ENCODE measurements around the gene CASTOR2. TPM values are rescaled to one million over a fixed set of nuclear protein-coding genes. Genes with fewer than 3 reads are reported as not detected.
"Not testable (repeated sequence)": the region's sequence is repeated elsewhere in the genome, so short reads cannot be mapped to it uniquely, and the experiment has no call there.

The CASTOR2 gene
- total RNA-seq (2014; rRNA removed) (6.3 and 7.7 TPM in 2 replicates), Bru-seq, nascent RNA (percentile 42 among the genes with signal in this experiment), BruChase-seq, experiment 1, labeled RNA remaining after a 6-hour chase (percentile 52 among the genes with signal in this experiment), BruChase-seq, experiment 2, labeled RNA remaining after a 2-hour chase (percentile 47 among the genes with signal in this experiment)
- long read RNA-seq, partial matches to known transcripts, result 0 of 1 reads
- long read RNA-seq, other reads (novel, unspliced or antisense), result 0 of 1 reads

GRCh38 chr7:74964511-74965119 is at the start of gene CASTOR2:
TSS of gene CASTOR2 (plus strand) at chr7:74964705. CDS start at chr7:74964986, 281 bp downstream.
- CTCF ChIA-PET; H3K4me3 ChIP-seq (ENCODE audit: low read length); H3K9me3 ChIP-seq (ENCODE audit: low read length); H3K9ac ChIP-seq (ENCODE audit: low read length); H3K79me2 ChIP-seq (ENCODE audit: low read length); H4K20me1 ChIP-seq (ENCODE audit: low read length); POLR2A ChIA-PET (ENCODE audit: unreplicated experiment); H3K4me2 ChIP-seq (ENCODE audit: low read length); H3K4me1 ChIP-seq (ENCODE audit: insufficient read depth, low read length); intact Hi-C loops (cut with micrococcal nuclease); H3K9me2 ChIP-seq (replicated peaks; ENCODE audit: low read length); H3F3A ChIP-seq (ENCODE audit: low read length, unreplicated experiment); DNase-seq; H3K27me3 ChIP-seq (ENCODE audit: low read length); H2AFZ ChIP-seq (ENCODE audit: low read length); H3K27ac ChIP-seq (ENCODE audit: low read length); H3K36me3 ChIP-seq (ENCODE audit: low read depth, low read length); BruUV-seq (replicated peaks): not testable (repeated sequence)
- ATAC-seq, result peak; percentile 82

- POLR2A ChIA-PET (ENCODE audit: unreplicated experiment); ATAC-seq; H3K9me3 ChIP-seq (ENCODE audit: low read length); H4K20me1 ChIP-seq (ENCODE audit: low read length); H3K27me3 ChIP-seq (ENCODE audit: low read length); DNase-seq; H3K9ac ChIP-seq (ENCODE audit: low read length); H3K27ac ChIP-seq (ENCODE audit: low read length); intact Hi-C loops (cut with micrococcal nuclease); H3K4me2 ChIP-seq (ENCODE audit: low read length); H3K79me2 ChIP-seq (ENCODE audit: low read length); BruUV-seq (replicated peaks); H2AFZ ChIP-seq (ENCODE audit: low read length); H3K36me3 ChIP-seq (ENCODE audit: low read depth, low read length); H3K4me1 ChIP-seq (ENCODE audit: insufficient read depth, low read length); H3F3A ChIP-seq (ENCODE audit: low read length, unreplicated experiment); CTCF ChIA-PET; H3K4me3 ChIP-seq (ENCODE audit: low read length); H3K9me2 ChIP-seq (replicated peaks; ENCODE audit: low read length): not testable (repeated sequence)
Observed at GRCh38 chr7:74922321-74922890, 42.1 kb upstream of the CASTOR2 start.

GRCh38 chr7:74923644-74924043 is 40.9 kb upstream of the CASTOR2 start:
- H3K4me3 ChIP-seq (ENCODE audit: low read length); intact Hi-C loops (cut with micrococcal nuclease); H3F3A ChIP-seq (ENCODE audit: low read length, unreplicated experiment); H3K9me3 ChIP-seq (ENCODE audit: low read length); H3K4me2 ChIP-seq (ENCODE audit: low read length); H3K27ac ChIP-seq (ENCODE audit: low read length); H3K27me3 ChIP-seq (ENCODE audit: low read length); H3K9ac ChIP-seq (ENCODE audit: low read length); H4K20me1 ChIP-seq (ENCODE audit: low read length); BruUV-seq (replicated peaks); CTCF ChIA-PET; ATAC-seq; DNase-seq; H3K36me3 ChIP-seq (ENCODE audit: low read depth, low read length); H2AFZ ChIP-seq (ENCODE audit: low read length); POLR2A ChIA-PET (ENCODE audit: unreplicated experiment); H3K4me1 ChIP-seq (ENCODE audit: insufficient read depth, low read length); H3K79me2 ChIP-seq (ENCODE audit: low read length); H3K9me2 ChIP-seq (replicated peaks; ENCODE audit: low read length): not testable (repeated sequence)

GRCh38 chr7:74926968-74927367 is 37.5 kb upstream of the CASTOR2 start:
- POLR2A ChIA-PET (ENCODE audit: unreplicated experiment); H3K9ac ChIP-seq (ENCODE audit: low read length); intact Hi-C loops (cut with micrococcal nuclease); H3K36me3 ChIP-seq (ENCODE audit: low read depth, low read length); H2AFZ ChIP-seq (ENCODE audit: low read length); H3K79me2 ChIP-seq (ENCODE audit: low read length); H3K4me1 ChIP-seq (ENCODE audit: insufficient read depth, low read length); H3K4me3 ChIP-seq (ENCODE audit: low read length); BruUV-seq (replicated peaks); H3K4me2 ChIP-seq (ENCODE audit: low read length); DNase-seq; H3K27me3 ChIP-seq (ENCODE audit: low read length); H3F3A ChIP-seq (ENCODE audit: low read length, unreplicated experiment); H3K27ac ChIP-seq (ENCODE audit: low read length); H4K20me1 ChIP-seq (ENCODE audit: low read length); ATAC-seq; H3K9me3 ChIP-seq (ENCODE audit: low read length); H3K9me2 ChIP-seq (replicated peaks; ENCODE audit: low read length); CTCF ChIA-PET: not testable (repeated sequence)

GRCh38 chr7:74931563-74932328 is 32.8 kb upstream of the CASTOR2 start:
- H3K27ac ChIP-seq (ENCODE audit: low read length); H2AFZ ChIP-seq (ENCODE audit: low read length); CTCF ChIA-PET; DNase-seq; H3K36me3 ChIP-seq (ENCODE audit: low read depth, low read length); H3K9ac ChIP-seq (ENCODE audit: low read length); POLR2A ChIA-PET (ENCODE audit: unreplicated experiment); H3K79me2 ChIP-seq (ENCODE audit: low read length); H4K20me1 ChIP-seq (ENCODE audit: low read length); H3K4me1 ChIP-seq (ENCODE audit: insufficient read depth, low read length); H3K27me3 ChIP-seq (ENCODE audit: low read length); H3K9me2 ChIP-seq (replicated peaks; ENCODE audit: low read length); intact Hi-C loops (cut with micrococcal nuclease); ATAC-seq; H3K4me2 ChIP-seq (ENCODE audit: low read length); H3K9me3 ChIP-seq (ENCODE audit: low read length); BruUV-seq (replicated peaks); H3F3A ChIP-seq (ENCODE audit: low read length, unreplicated experiment); H3K4me3 ChIP-seq (ENCODE audit: low read length): not testable (repeated sequence)

GRCh38 chr7:74939429-74939828 is 25.1 kb upstream of the CASTOR2 start:
- H3K27me3 ChIP-seq (ENCODE audit: low read length); DNase-seq; POLR2A ChIA-PET (ENCODE audit: unreplicated experiment): not testable (repeated sequence)

More at GRCh38 chr7:74939429-74939828, 25.1 kb upstream of the CASTOR2 start:
- CTCF ChIA-PET; H3K9ac ChIP-seq (ENCODE audit: low read length); H3K9me2 ChIP-seq (replicated peaks; ENCODE audit: low read length); H4K20me1 ChIP-seq (ENCODE audit: low read length); ATAC-seq; H3K36me3 ChIP-seq (ENCODE audit: low read depth, low read length); H3K4me3 ChIP-seq (ENCODE audit: low read length); H3K4me2 ChIP-seq (ENCODE audit: low read length); intact Hi-C loops (cut with micrococcal nuclease); H3K9me3 ChIP-seq (ENCODE audit: low read length); H3K79me2 ChIP-seq (ENCODE audit: low read length); H3K4me1 ChIP-seq (ENCODE audit: insufficient read depth, low read length); BruUV-seq (replicated peaks); H2AFZ ChIP-seq (ENCODE audit: low read length); H3K27ac ChIP-seq (ENCODE audit: low read length); H3F3A ChIP-seq (ENCODE audit: low read length, unreplicated experiment): not testable (repeated sequence)
